IPS-NIHi7 (cell line): Measurements from ENCODE around the gene HTRA1.

ENCODE experiments used
- DNase-seq: peaks from one replicate; pipeline ENCODE4 v3.0.0; 2012; ENCODE audit warnings: mixed read lengths; ENCODE audit errors: extremely low spot score

Gene HTRA1

GRCh38 chr10:122554131-122555036 lies 93.0 kb downstream of the HTRA1 start:
- DNase-seq, result no peak

GRCh38 chr10:122555442-122555841 lies 94.1 kb downstream of the HTRA1 start:
- DNase-seq, result no peak

GRCh38 chr10:122557516-122557915 lies 96.2 kb downstream of the HTRA1 start:
- peak; percentile 60 for DNase-seq

GRCh38 chr10:122558452-122558851 lies 97.1 kb downstream of the HTRA1 start:
- no peak for DNase-seq

- DNase-seq, result no peak
Measured at GRCh38 chr10:122559228-122559627, 97.9 kb downstream of the HTRA1 start.

- DNase-seq, result no peak
Measured at GRCh38 chr10:122560279-122560804, 99.0 kb downstream of the HTRA1 start, which contains the start of gene DMBT1. Gene DMBT1, plus strand, starts transcription at chr10:122560754. Its CDS starts 17 bp downstream, at chr10:122560771.

GRCh38 chr10:122561212-122561611 lies 99.9 kb downstream of the HTRA1 start:
- DNase-seq, result no peak

GRCh38 chr10:122561792-122562191 lies 100.4 kb downstream of the HTRA1 start:
- DNase-seq, result no peak
